ENCODE data around the gene THRB.

Gene THRB

GRCh38 chr3:24202071-24202470, 292.6 kb downstream of the THRB start:
- H3K4me1 ChIP-seq (ENCODE audit: insufficient read depth, low read length, severe bottlenecking): no peaks in the 10 kb centered on the region
- no peaks in the 10 kb centered on the region for H3K36me3 ChIP-seq (ENCODE audit: insufficient read depth, low read length)
- no peaks in the 10 kb centered on the region for H3K9me3 ChIP-seq (ENCODE audit: low read length)
- H3F3A ChIP-seq (ENCODE audit: insufficient read depth, low read length): no peaks in the 10 kb centered on the region
- H3K9ac ChIP-seq (ENCODE audit: low read length): no peak overlapping the region
- no peak overlapping the region for H3K4me3 ChIP-seq (ENCODE audit: low read depth, low read length, poor library complexity, severe bottlenecking)
- H3K79me2 ChIP-seq (ENCODE audit: insufficient read depth, low read length): no peaks in the 10 kb centered on the region
- H3K9me2 ChIP-seq (ENCODE audit: low read depth, low read length): no peaks in the 10 kb centered on the region
- TF ChIP-seq EZH2 (IDR thresholded peaks at IDR 0.05; ENCODE audit: borderline replicate concordance, low read length) (no peak), CTCF (IDR thresholded peaks at IDR 0.05; ENCODE audit: low read length) (no peak)
- no peaks in the 10 kb centered on the region for H4K20me1 ChIP-seq (ENCODE audit: insufficient read depth, low read length)
- H3K27ac ChIP-seq (ENCODE audit: low read depth, low read length, poor library complexity, severe bottlenecking): no peak overlapping the region
- no peak overlapping the region for H3K4me2 ChIP-seq (ENCODE audit: low read length)
- no peak overlapping the region for H2AFZ ChIP-seq (ENCODE audit: low read length)
- H3K27me3 ChIP-seq (ENCODE audit: insufficient read depth, low read length): no peaks in the 10 kb centered on the region

- H4K20me1 ChIP-seq (ENCODE audit: insufficient read depth, low read length): no peaks in the 10 kb centered on the region
- H2AFZ ChIP-seq (ENCODE audit: low read length): no peak overlapping the region
- no peaks in the 10 kb centered on the region for H3K4me1 ChIP-seq (ENCODE audit: insufficient read depth, low read length, severe bottlenecking)
- H3K9ac ChIP-seq (ENCODE audit: low read length): no peak overlapping the region
- H3F3A ChIP-seq (ENCODE audit: insufficient read depth, low read length): no peaks in the 10 kb centered on the region
- H3K9me2 ChIP-seq (ENCODE audit: low read depth, low read length): no peaks in the 10 kb centered on the region
- TF ChIP-seq EZH2 (IDR thresholded peaks at IDR 0.05; ENCODE audit: borderline replicate concordance, low read length) (no peak), CTCF (IDR thresholded peaks at IDR 0.05; ENCODE audit: low read length) (no peak)
- H3K4me2 ChIP-seq (ENCODE audit: low read length): no peak overlapping the region
- H3K79me2 ChIP-seq (ENCODE audit: insufficient read depth, low read length): no peaks in the 10 kb centered on the region
- no peak overlapping the region for H3K27ac ChIP-seq (ENCODE audit: low read depth, low read length, poor library complexity, severe bottlenecking)
- no peak overlapping the region for H3K4me3 ChIP-seq (ENCODE audit: low read depth, low read length, poor library complexity, severe bottlenecking)
- H3K36me3 ChIP-seq (ENCODE audit: insufficient read depth, low read length): no peaks in the 10 kb centered on the region
- no peaks in the 10 kb centered on the region for H3K9me3 ChIP-seq (ENCODE audit: low read length)
- no peaks in the 10 kb centered on the region for H3K27me3 ChIP-seq (ENCODE audit: insufficient read depth, low read length)
Measured at GRCh38 chr3:24201301-24201700, 293.3 kb downstream of the THRB start.

- no peak overlapping the region for H3K27ac ChIP-seq (ENCODE audit: low read depth, low read length, poor library complexity, severe bottlenecking)
- H3K4me2 ChIP-seq (ENCODE audit: low read length): no peak overlapping the region
Measured at GRCh38 chr3:24199775-24200247, 294.8 kb downstream of the THRB start.

More at GRCh38 chr3:24199775-24200247, 294.8 kb downstream of the THRB start:
- H3K27me3 ChIP-seq (ENCODE audit: insufficient read depth, low read length): no peaks in the 10 kb centered on the region
- H3F3A ChIP-seq (ENCODE audit: insufficient read depth, low read length): no peaks in the 10 kb centered on the region
- H3K9me3 ChIP-seq (ENCODE audit: low read length): no peaks in the 10 kb centered on the region
- H3K9me2 ChIP-seq (ENCODE audit: low read depth, low read length): no peaks in the 10 kb centered on the region
- H3K9ac ChIP-seq (ENCODE audit: low read length): no peak overlapping the region
- H3K79me2 ChIP-seq (ENCODE audit: insufficient read depth, low read length): no peaks in the 10 kb centered on the region
- H4K20me1 ChIP-seq (ENCODE audit: insufficient read depth, low read length): no peaks in the 10 kb centered on the region
- no peaks in the 10 kb centered on the region for H3K36me3 ChIP-seq (ENCODE audit: insufficient read depth, low read length)
- no peak overlapping the region for H3K4me3 ChIP-seq (ENCODE audit: low read depth, low read length, poor library complexity, severe bottlenecking)
- H3K4me1 ChIP-seq (ENCODE audit: insufficient read depth, low read length, severe bottlenecking): no peaks in the 10 kb centered on the region
- TF ChIP-seq EZH2 (IDR thresholded peaks at IDR 0.05; ENCODE audit: borderline replicate concordance, low read length) (no peak), CTCF (IDR thresholded peaks at IDR 0.05; ENCODE audit: low read length) (no peak)
- H2AFZ ChIP-seq (ENCODE audit: low read length): no peak overlapping the region
